Tibial nerve (tissue), 3 donors: ENCODE data around the gene TDRD3.

Experiments
- POLR2A ChIP-seq, 2 donors: fragments of 450-650 bp; IDR thresholded peaks; one replicate each; pipeline ENCODE4 v1.6.1; 2017; ENCODE audit warnings: antibody characterized with exemption in 2 of 2, mild to moderate bottlenecking in 2 of 2, moderate library complexity in 2 of 2
- TF ChIP-seq, protein P1 (sequence below), 5 experiments: fragments of 200-600 bp in 3 of 5; fragments of 450-650 bp in 2 of 5; sonication (generic) in 3 of 5; IDR thresholded peaks; one replicate each; pipeline ENCODE4 v1.5.1; 2016 to 2019; ENCODE audit warnings: antibody characterized with exemption in 5 of 5, mild to moderate bottlenecking in 3 of 5, moderate library complexity in 2 of 5

DNA sequence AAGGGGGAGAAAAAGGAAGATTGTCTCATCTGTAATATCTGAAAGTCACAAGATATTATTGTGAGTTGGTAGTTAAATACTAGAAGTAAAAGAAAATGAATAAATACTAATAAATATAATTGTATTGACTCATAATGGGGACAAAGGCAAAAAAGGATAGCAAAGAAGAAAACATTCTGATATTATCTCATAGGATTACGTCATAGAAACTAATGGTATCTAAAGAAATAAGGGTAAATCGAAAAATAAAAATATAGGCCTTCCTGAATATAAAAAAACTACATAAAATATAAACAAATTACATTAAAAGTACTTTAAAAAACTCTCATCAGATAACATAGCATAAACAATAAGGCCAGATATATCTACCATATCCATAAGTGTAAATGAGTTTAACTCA, 38.6 kb upstream of the TDRD3 start:
- no peak for TF ChIP-seq POLR2A (IDR thresholded peaks at IDR 0.05)
- TF ChIP-seq, protein P1, sequence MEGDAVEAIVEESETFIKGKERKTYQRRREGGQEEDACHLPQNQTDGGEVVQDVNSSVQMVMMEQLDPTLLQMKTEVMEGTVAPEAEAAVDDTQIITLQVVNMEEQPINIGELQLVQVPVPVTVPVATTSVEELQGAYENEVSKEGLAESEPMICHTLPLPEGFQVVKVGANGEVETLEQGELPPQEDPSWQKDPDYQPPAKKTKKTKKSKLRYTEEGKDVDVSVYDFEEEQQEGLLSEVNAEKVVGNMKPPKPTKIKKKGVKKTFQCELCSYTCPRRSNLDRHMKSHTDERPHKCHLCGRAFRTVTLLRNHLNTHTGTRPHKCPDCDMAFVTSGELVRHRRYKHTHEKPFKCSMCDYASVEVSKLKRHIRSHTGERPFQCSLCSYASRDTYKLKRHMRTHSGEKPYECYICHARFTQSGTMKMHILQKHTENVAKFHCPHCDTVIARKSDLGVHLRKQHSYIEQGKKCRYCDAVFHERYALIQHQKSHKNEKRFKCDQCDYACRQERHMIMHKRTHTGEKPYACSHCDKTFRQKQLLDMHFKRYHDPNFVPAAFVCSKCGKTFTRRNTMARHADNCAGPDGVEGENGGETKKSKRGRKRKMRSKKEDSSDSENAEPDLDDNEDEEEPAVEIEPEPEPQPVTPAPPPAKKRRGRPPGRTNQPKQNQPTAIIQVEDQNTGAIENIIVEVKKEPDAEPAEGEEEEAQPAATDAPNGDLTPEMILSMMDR (IDR thresholded peaks at IDR 0.05), result no peak
